Ovary (tissue), 3 donors: ENCODE data around the gene GSN.

Experiments
- CTCF ChIP-seq, 3 donors: fragments of 450-650 bp in 2 of 3; fragments of 200-600 bp in 1 of 3; IDR thresholded peaks; one replicate each; pipeline versions ENCODE4 v1.5.1 to v1.8.0; 2016 to 2022; ENCODE audit warnings: antibody characterized with exemption in 3 of 3, mild to moderate bottlenecking in 1 of 3
- EP300 ChIP-seq: sonication (generic); formaldehyde crosslinking; IDR thresholded peaks from one replicate; pipeline ENCODE4 v1.6.1; 2017; ENCODE audit warnings: antibody characterized with exemption
- donor health status: DM: no; HTN: no; CAD: no.

DNA sequence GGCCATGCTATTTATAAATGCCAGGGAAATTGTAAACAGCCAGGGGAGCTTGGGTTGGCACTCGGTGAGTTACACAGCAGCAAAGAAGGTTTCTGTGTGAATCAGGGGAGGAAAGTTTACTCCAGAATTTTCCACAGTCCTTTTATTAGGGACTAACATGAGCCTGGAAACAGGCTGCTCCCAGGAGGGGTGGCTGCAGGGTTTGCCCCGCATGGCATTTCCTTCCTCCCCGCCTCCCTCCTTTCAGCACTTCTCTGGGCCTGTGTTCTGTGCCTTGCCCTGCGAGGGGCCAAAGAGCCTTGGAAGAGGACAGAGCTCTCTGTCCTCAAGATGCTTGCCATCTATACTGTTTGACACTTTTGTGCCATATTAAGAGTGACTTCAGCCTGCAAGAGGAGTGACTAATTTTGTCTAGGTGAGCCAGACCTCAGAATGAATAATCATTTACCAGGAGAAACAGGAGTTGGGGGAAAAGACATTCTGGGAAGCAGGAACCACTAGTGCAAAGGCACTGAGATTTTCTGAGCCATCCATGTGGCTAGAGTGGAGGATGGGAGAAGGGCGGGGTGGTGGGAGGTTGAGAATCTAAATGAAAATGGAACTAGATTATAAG, 1.8 kb downstream of the GSN start:
- no peak for TF ChIP-seq CTCF (IDR thresholded peaks at IDR 0.05)
- TF ChIP-seq EP300 = no peak
